IMR-90 (cell line): ENCODE measurements around the gene MADD.

Experiments used
- BHLHE40 ChIP-seq: fragments of 150-350 bp; IDR thresholded peaks from 2 replicates; pipeline ENCODE4 v1.6.1; 2016; ENCODE audit warnings: mild to moderate bottlenecking, low read depth, low read length
- CEBPB ChIP-seq: IDR thresholded peaks from 2 replicates; pipeline ENCODE4 v1.6.1; 2012; ENCODE audit warnings: low read depth, low read length, improper control_type of control experiment
- CHD1 ChIP-seq: IDR thresholded peaks from 2 replicates; pipeline ENCODE4 v1.6.1; 2012; ENCODE audit warnings: low read depth, low read length, improper control_type of control experiment
- CTCF ChIP-seq: conservative IDR thresholded peaks from 2 replicates; pipeline ENCODE4 v1.5.1; 2012; ENCODE audit warnings: mild to moderate bottlenecking, low read depth, low read length, improper control_type of control experiment
- FOS ChIP-seq: fragments of 150-350 bp; IDR thresholded peaks from 2 replicates; pipeline ENCODE4 v1.6.1; 2016; ENCODE audit warnings: low read depth, low read length
- MAZ ChIP-seq: IDR thresholded peaks from 2 replicates; pipeline ENCODE4 v1.6.1; 2012; ENCODE audit warnings: low read depth, mild to moderate bottlenecking, low read length, improper control_type of control experiment, moderate library complexity, borderline replicate concordance
- MXI1 ChIP-seq: IDR thresholded peaks from 2 replicates; pipeline ENCODE4 v1.6.1; 2012; ENCODE audit warnings: low read depth, mild to moderate bottlenecking, low read length, moderate library complexity, borderline replicate concordance
- NFE2L2 ChIP-seq: fragments of 150-350 bp; IDR thresholded peaks from 2 replicates; pipeline ENCODE4 v1.6.1; 2016; ENCODE audit warnings: low read depth, mild to moderate bottlenecking, low read length
- POLR2A ChIP-seq: IDR thresholded peaks from 2 replicates; pipeline ENCODE4 v1.6.1; 2012; ENCODE audit warnings: mild to moderate bottlenecking, low read depth, low read length
- RAD21 ChIP-seq: IDR thresholded peaks from 2 replicates; pipeline ENCODE4 v1.6.1; 2012; ENCODE audit warnings: low read length, improper control_type of control experiment
- RFX5 ChIP-seq: IDR thresholded peaks from 2 replicates; pipeline ENCODE4 v1.8.0; 2012; ENCODE audit warnings: low read depth, mild to moderate bottlenecking, low read length, moderate library complexity
- SMC3 ChIP-seq: fragments of 150-350 bp; IDR thresholded peaks from 2 replicates; pipeline ENCODE4 v1.6.1; 2016; ENCODE audit warnings: low read depth, mild to moderate bottlenecking, antibody characterized with exemption, low read length, moderate library complexity
- USF2 ChIP-seq: fragments of 150-350 bp; IDR thresholded peaks from 2 replicates; pipeline ENCODE4 v1.6.1; 2017; ENCODE audit warnings: mild to moderate bottlenecking, antibody characterized with exemption, low read length, low read depth
- TF ChIP-seq, protein P1 (sequence below): fragments of 150-350 bp; IDR thresholded peaks from 2 replicates; pipeline ENCODE4 v1.6.1; 2016; ENCODE audit warnings: low read depth, mild to moderate bottlenecking, low read length, moderate library complexity, borderline replicate concordance

- TF ChIP-seq MAZ, result no peak
- TF ChIP-seq BHLHE40, result no peak
- no peak for TF ChIP-seq CTCF
- no peak for TF ChIP-seq RFX5
- TF ChIP-seq FOS, result no peak
- no peak for TF ChIP-seq CHD1
- TF ChIP-seq POLR2A, result no peak
- TF ChIP-seq USF2, result no peak
- TF ChIP-seq RAD21, result no peak
- TF ChIP-seq CEBPB, result no peak
- no peak for TF ChIP-seq SMC3
- TF ChIP-seq NFE2L2, result no peak
- TF ChIP-seq, protein P1, sequence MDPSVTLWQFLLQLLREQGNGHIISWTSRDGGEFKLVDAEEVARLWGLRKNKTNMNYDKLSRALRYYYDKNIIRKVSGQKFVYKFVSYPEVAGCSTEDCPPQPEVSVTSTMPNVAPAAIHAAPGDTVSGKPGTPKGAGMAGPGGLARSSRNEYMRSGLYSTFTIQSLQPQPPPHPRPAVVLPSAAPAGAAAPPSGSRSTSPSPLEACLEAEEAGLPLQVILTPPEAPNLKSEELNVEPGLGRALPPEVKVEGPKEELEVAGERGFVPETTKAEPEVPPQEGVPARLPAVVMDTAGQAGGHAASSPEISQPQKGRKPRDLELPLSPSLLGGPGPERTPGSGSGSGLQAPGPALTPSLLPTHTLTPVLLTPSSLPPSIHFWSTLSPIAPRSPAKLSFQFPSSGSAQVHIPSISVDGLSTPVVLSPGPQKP, result no peak
- TF ChIP-seq MXI1, result no peak
These were observed 58.8 kb downstream of the MADD start for GRCh38 chr11:47328449-47329390.
